Measurements from ENCODE around the gene FAM53C.
"Not testable (repeated sequence)": the region's sequence is repeated elsewhere in the genome, so short reads cannot be mapped to it uniquely, and the experiment has no call there.

The FAM53C gene

DNA sequence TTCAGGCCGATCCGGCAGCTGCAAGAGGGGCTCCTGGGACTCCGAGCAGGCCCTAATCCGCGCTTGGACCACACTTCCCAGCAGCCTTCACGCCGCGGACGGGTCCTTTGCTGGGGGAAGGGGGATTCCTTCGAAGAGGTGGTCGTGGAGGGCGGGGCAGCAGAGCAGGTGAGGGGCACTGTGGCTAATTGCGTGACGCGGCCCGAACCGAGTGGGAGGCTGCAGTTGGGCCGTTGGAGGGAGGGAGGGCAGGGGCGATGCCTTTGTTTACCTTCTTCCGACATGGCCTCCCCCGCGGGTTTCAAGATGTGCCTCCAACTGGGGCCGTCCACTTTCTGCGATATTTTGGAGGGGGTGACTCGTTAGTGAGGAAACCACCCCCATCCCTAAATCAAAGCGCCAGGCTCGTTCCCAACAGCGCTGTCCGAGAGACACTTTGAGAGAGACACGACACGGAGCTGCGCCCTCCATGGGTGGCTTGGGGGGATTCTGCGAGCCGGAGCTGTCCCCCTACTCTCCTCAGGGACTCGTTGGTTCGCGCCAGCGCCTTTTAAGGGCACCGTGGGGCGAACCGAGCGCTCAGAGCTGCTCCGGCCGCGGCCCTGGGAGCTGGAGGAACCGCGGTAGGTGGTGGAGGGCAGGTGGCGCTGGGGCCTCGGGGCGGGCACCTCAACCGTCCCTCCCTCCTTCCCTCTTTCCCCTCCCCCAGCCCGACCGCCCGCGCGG is at the start of gene FAM53C:
Gene FAM53C, plus strand, starts transcription at position 582 of the 726 bp plus-strand sequence. CDS start 3,070 bp downstream, outside the sequence.
- in situ Hi-C loops (cut with MboI; ENCODE audit: low sequenced_read_pairs), result no loop called here

GRCh38 chr5:138289296-138289695 is 48.8 kb upstream of the FAM53C start:
- in situ Hi-C loops (cut with MboI; ENCODE audit: low sequenced_read_pairs), result no loop called here

DNA sequence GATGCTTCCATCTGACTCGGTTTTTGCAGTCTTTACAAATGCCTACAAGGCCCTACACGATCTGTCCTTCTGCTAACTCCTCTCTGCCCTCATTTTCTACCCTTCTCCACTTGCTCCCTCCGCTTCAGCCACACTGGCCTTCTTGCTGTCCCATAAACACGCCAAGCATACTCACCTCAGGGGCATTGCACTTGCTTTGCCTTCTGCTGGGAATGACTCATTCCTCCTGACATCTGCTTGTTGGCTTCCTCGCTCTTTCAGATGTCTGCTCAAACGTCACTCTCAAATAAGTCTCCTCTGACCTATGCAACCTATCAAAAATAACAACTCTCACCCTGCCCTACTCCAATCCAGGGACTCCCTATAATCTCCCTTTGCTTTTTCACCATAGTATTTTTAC is 34.7 kb upstream of the FAM53C start:
- in situ Hi-C loops (cut with MboI; ENCODE audit: low sequenced_read_pairs), result no loop called here

- in situ Hi-C loops (cut with MboI; ENCODE audit: low sequenced_read_pairs), result no loop called here
Measured at GRCh38 chr5:138305797-138306196, 32.3 kb upstream of the FAM53C start.

GRCh38 chr5:138315751-138316278 is 22.3 kb upstream of the FAM53C start:
- in situ Hi-C loops (cut with MboI; ENCODE audit: low sequenced_read_pairs), result no loop called here

GRCh38 chr5:138316355-138316754 is 21.7 kb upstream of the FAM53C start:
- in situ Hi-C loops (cut with MboI; ENCODE audit: low sequenced_read_pairs), result no loop called here

DNA sequence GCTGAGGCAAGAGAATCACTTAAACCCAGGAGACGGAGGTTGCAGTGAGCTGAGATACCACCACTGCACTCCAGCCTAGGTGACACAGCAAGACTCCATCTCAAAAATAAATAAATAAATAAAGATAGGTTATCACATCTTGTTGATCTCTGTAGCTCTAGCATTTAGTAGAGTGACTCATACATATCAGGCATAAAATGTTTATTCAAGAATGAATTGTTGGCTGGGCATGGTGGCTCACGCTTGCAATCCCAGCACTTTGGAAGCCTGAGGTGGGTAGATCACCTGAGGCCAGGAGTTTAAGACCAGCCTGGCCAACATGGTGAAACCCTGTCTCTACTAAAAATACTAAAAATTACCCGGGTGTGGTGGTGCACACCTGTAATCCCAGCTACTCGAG is 19.9 kb upstream of the FAM53C start:
- in situ Hi-C loops (cut with MboI; ENCODE audit: low sequenced_read_pairs), result not testable (repeated sequence)

DNA sequence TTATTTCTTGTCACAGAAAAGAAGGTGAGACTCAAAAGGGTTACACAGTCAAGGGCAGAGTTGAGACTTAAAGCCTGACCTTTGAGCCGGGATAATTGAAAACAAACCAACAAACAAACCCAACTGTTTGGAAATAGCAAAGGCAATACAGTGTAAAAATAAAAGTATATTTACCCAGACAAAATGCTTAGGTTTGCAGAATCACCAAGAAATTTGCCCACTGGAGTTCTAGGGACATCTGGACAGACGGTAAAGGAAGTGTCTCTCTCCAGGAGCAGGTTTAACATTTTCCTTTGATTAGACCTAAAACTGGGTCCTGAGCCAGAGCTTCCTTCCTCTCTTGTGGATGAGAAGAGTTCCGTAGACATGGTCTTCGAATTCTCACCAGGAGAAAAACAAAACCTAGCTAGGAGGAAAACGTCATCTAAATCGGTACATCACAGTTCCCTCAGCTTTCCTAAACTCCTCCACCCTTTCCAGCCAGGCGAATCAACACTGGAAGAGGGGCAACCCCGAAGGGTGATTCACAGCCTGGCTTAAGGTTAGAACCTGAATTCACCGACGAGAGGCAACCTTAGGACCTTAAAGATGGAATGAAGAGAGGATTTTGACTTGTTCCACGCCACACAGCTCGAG is 7.1 kb upstream of the FAM53C start:
- in situ Hi-C loops (cut with MboI; ENCODE audit: low sequenced_read_pairs), result no loop called here

GRCh38 chr5:138331449-138332368 is 6.4 kb upstream of the FAM53C start, which contains the start of gene CDC25C:
TSS of gene CDC25C (minus strand) at chr5:138331804. CDS start at chr5:138331180, 624 bp downstream.
- in situ Hi-C loops (cut with MboI; ENCODE audit: low sequenced_read_pairs), result no loop called here

DNA sequence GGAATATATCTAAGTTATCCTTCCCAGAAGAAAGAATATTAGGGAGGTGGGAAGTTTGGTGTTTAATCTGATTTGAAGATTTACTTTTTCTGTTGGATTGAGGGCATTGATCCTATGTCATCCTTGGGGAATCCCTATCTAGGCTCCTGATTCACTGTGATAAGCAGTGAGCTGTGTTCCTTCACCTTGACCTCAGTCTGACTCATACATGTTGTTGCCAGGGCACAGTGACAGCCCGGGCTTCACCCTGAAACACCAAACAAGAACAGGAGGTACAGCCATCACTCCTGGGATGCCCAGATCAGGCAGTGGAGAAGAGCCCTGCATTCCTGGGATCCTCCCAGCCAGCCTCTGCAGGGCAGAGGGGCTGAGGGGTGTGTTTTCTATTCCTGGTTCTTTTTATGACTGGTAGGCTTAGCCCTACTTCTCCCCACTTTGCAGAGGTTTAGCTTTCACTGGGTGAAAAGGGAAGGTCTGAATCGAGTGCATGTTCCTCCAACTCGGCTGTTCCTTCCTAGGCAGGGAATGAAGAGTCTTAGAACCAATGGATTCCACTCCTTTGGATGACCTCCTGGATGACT is 3.1 kb upstream of the FAM53C start:
- in situ Hi-C loops (cut with MboI; ENCODE audit: low sequenced_read_pairs), result no loop called here

DNA sequence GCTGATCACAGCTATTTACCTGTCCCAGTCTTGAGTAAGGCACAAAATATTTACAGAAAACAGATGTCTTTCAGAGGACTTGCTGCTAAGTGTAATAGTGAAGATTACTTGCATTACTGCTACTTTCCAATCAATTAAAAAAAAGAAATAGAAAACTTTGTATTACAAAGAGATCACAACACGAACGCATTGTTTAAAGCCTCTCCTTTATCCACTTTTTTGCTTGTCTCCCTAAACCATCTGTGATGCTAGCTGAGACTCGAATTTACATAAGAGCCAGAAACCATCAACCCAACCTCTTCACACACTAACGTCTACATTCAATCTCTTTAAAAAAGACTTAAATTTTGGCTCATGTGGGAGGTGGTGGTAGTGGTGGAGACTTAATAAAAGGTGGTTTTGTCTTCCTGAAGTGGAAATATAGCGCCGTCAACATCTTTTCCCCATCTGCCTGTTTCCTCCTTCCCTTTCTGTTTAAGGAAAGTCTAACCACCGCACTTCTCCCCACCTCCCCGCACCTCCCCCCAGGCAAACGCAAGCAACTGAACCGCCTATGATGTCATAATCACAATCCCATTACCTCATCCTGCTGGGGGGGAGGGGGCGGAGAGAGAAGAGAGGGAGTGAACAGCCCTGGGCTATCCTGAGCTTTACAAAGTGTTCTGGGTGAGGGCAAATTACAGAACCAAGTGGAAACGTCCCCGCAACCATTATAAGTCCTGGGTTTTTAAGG is 948 bp upstream of the FAM53C start:
- in situ Hi-C loops (cut with MboI; ENCODE audit: low sequenced_read_pairs), result no loop called here

DNA sequence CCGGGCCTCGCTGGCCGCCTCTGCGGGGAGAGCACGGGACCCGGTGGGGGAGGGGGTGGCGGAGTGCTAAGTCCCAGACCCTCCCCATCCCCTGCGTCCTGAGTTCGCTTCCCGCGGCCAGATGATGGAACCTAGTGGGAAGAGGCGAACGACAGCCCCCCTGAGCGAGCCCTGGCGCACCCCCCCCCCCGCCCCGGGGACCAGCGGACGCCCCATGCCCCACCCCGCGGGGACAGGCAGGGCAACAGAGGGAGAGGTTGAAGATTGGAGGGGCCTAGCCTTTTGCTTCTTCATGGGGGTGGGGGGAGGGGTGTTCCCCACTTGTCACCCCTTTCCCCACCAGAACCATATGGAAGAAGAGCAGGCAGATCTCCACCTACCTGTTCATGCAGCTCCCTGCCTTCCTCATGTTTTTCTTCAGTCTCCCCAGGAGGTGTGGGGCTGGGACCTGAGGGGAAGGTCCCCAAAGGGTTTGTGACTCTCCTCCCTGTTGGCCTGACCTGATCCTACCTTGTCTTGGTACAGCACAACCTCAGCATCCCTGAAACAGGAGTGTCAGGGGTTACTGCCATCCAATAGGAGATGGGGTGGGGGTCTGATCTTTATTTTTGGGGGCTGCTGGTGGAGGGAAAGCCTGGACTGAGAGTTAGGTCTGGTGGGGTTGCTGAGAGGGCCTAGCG is 485 bp downstream of the FAM53C start:
- in situ Hi-C loops (cut with MboI; ENCODE audit: low sequenced_read_pairs), result no loop called here

- in situ Hi-C loops (cut with MboI; ENCODE audit: low sequenced_read_pairs), result no loop called here
Measured at GRCh38 chr5:138339091-138339456, 1.0 kb downstream of the FAM53C start.

GRCh38 chr5:138339464-138339863 is 1.4 kb downstream of the FAM53C start:
- in situ Hi-C loops (cut with MboI; ENCODE audit: low sequenced_read_pairs), result no loop called here

GRCh38 chr5:138340008-138340407 is 1.9 kb downstream of the FAM53C start:
- in situ Hi-C loops (cut with MboI; ENCODE audit: low sequenced_read_pairs), result no loop called here

GRCh38 chr5:138344887-138345622 is 7.0 kb downstream of the FAM53C start:
- in situ Hi-C loops (cut with MboI; ENCODE audit: low sequenced_read_pairs), result no loop called here

DNA sequence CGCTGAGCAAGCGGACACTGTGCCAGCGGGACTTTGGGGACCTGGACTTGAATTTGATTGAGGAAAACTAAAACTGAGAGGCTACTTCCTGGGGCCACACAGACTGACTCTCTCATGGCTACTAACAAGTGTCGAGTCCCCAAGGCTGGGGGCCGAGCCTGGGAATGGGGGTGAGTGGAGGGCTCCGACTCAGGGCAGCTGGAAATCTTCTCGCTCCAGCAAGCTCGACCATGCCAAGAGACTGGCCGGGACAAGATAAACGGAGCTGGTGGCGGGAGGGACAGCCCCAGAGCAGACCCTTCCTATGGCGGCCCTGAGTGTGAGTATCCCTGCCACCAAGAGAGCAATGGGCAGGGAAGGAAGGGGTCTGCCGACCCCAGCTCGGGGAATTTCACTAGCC is 8.8 kb downstream of the FAM53C start:
- in situ Hi-C loops (cut with MboI; ENCODE audit: low sequenced_read_pairs), result no loop called here

- in situ Hi-C loops (cut with MboI; ENCODE audit: low sequenced_read_pairs), result no loop called here
Measured at GRCh38 chr5:138349852-138350562, 11.9 kb downstream of the FAM53C start.

Data from HL-60/S4 treated with phorbol 12-myristate 13-acetate at 8.2 ng/mL for 4 days and 3 days (cell line).